GM21723 (cell line): ENCODE measurements around the gene PTGFRN.
"Not testable (repeated sequence)": the region's sequence is repeated elsewhere in the genome, so short reads cannot be mapped to it uniquely, and the experiment has no call there.

Source experiments
- ATAC-seq: cut with Tn5 transposase; IDR thresholded peaks from one replicate; pipeline ENCODE4 v1.9.1; 2021; ENCODE audit warnings: mild to moderate bottlenecking, moderate library complexity; ENCODE audit not compliant: unreplicated experiment

The PTGFRN gene

DNA sequence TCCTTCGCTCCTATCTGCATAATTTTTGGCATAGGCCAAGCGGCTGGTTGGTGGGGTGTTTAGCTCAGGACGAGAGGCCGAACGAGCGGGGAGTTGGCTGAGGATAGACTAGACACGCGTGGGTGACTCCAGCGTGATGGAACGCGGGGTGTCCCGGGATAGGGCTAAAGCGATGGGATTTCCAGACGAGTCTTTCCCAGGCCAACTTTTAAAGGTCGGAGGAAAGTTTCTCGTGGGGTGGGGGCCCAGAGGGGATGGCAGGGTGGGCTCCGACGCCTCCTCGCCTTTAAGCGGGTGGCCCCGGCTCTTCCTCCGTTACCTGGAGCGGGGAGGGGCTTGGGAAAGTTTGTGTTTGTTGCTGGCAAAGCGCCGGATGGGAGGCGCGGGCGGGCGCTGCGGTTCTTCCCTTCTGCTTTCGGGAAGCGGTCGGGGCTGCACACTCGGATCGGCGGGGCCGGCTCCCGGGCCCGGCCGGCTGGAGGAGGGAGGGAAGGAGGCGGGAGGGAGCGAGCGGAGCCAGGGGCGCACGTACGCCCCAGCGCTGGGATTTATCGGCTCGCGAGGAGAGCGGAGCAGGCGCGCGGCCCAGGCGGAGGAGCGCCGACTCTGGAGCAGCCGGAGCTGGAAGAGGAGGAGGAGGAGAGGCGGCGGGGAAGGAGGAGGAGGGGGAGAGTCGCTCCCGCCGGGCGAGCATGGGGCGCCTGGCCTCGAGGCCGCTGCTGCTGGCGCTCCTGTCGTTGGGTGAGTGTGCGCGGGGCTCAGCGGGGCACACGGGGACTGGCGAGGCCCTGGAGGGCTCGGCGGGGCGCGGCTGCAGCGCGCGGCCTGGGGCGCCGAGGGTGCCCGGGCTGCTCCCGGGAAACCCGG lies at the start of gene PTGFRN:
Gene PTGFRN (plus strand): TSS at position 405 of the 867 bp plus-strand sequence. CDS start 288 bp downstream, at position 693.
- ATAC-seq: no peak

DNA sequence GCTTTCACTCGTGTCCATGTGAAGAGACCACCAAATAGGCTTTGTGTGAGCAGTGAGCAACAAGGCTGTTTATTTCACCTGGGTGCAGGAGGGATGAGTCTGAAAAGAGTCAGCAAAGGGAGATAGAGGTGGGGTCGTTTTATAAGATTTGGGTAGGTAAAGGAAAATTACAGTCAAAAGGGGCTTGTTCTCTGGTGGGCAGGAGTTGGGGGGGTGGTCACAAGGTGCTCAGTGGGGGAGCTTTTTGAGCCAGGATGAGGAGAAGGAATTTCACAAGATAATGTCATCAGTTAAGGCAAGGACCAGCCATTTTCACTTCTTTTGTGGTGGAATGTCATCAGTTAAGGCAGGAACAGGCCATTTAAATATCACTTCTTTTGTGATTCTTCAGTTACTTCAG lies 49.5 kb upstream of the PTGFRN start:
- not testable (repeated sequence) for ATAC-seq

- no peak for ATAC-seq
Measured at GRCh38 chr1:116861137-116861536, 48.6 kb upstream of the PTGFRN start.

DNA sequence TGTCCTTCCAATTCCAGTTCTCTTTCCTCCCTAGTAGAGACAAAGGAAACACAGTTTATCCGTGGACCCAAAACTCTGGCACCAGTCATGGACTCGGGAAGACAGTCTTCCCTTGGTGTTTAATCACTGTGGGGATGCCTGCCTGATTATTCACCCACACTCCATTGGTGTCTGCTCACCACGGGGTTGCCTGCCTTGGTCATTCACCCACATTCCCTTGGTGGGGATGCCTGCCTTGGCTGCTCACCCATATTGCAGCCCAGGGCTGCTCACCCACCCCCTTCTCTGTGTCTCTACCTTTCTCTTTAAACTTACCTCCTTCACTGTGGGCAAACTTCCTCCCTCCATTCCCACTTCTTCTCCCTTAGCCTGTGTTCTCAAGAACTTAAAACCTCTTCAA lies 46.7 kb upstream of the PTGFRN start:
- not testable (repeated sequence) for ATAC-seq

- ATAC-seq: not testable (repeated sequence)
Measured at GRCh38 chr1:116866478-116866877, 43.2 kb upstream of the PTGFRN start.

GRCh38 chr1:116868385-116868784 lies 41.3 kb upstream of the PTGFRN start:
- ATAC-seq: no peak

DNA sequence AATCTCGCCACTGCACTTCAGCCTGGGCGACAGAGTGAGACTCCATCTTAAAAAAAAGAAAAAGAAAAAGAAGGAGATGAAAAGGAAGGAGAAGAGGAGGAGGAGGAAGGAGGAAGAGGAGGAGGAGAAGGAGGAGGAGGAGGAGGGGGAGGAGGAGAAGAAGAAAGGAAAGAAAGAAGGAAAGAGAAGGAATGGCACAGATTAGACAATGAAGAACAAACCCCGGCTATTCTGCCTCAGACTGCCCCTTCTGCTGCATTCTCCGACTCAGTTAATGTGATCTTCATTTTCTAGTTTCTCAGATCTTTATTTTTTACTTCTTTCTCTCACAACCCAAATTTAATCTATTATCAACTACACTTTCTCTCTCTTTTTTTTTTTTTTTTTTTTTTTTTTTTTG lies 40.1 kb upstream of the PTGFRN start:
- ATAC-seq: no peak

- ATAC-seq: no peak
Measured at GRCh38 chr1:116870300-116870699, 39.4 kb upstream of the PTGFRN start.

- ATAC-seq: no peak
Measured at GRCh38 chr1:116871779-116872146, 38.0 kb upstream of the PTGFRN start.

DNA sequence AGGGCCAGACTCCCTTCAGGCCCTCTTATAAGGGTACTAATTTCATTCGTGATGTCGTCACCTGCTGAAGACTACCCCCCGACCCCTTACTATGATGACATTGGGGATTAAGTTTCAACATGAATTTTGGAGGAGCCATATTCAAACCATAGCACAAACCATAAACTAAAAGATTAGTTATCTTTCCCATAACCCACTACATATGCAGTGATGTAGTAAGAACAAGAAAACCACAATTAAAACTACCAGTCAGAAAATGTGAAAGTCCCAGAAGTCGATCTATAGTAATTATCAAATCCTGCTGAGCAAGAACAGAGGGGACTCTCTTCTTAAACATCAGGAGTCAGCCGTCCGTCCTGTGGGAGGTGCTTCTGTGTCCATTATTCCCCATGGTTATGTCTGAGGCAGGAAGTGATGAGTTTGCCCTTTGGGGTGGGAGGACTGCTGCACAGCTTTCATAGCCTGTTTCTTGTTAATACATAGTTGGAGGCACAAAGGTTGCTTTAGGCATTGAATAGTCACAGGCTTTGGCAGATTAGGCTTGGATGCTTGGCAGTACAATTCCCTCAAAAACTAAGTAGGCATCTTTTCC lies 35.9 kb upstream of the PTGFRN start:
- no peak for ATAC-seq

- no peak for ATAC-seq
Measured at GRCh38 chr1:116874733-116875249, 34.9 kb upstream of the PTGFRN start.

DNA sequence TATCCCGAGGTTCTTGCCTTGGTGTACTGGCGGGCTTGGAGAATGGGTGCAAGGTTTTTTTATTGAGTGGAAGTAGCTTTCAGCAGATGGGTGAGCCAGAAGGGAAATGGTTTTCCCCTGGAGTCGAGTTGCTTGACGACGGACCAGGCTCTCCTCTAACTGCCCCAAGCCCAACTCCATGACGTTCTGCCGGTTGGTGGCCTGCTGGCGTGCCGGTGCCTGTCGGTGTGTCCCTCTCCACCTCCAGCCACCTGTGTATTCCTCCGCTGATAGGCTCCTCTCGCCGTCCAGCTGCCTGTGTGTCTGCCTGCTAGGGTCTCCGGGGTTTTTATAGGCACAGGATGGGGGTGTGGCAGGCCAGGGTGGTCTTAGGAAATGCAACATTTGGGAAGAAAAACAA lies 34.3 kb upstream of the PTGFRN start:
- ATAC-seq: no peak

GRCh38 chr1:116875946-116876345 lies 33.8 kb upstream of the PTGFRN start:
- not testable (repeated sequence) for ATAC-seq

DNA sequence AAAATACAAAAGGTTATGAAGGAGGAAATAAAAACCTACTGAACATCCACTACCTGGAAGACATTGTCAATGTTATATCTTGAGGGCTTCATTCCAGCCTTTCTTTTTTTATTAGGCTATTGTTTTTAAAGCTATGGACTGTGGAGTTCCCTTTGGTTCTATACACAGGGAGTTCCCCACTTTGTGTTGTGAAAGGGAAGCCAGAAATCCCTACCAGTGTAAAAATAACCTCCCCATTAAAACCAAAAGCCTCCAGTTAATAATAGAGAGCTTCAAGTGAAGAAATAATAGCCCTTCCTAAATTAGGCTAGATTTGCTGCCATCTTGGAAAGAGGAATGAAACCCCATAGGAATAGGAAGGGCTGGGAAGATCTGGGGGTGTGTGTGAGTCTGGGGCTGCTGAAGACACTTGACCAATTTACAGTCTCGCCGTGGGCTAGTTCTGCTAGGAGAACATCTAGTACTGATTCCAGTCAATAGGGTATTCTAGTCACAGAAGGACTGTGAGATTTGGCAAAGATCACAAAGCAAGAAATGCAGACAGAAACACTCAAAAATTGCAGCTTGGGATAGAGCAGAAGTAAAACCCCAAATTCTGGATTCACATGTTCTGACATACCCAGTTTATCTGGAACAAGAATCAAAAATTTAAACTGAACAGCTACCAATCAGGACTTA lies 32.4 kb upstream of the PTGFRN start:
- no peak for ATAC-seq

- ATAC-seq: no peak
Measured at GRCh38 chr1:116878804-116879477, 30.8 kb upstream of the PTGFRN start.

DNA sequence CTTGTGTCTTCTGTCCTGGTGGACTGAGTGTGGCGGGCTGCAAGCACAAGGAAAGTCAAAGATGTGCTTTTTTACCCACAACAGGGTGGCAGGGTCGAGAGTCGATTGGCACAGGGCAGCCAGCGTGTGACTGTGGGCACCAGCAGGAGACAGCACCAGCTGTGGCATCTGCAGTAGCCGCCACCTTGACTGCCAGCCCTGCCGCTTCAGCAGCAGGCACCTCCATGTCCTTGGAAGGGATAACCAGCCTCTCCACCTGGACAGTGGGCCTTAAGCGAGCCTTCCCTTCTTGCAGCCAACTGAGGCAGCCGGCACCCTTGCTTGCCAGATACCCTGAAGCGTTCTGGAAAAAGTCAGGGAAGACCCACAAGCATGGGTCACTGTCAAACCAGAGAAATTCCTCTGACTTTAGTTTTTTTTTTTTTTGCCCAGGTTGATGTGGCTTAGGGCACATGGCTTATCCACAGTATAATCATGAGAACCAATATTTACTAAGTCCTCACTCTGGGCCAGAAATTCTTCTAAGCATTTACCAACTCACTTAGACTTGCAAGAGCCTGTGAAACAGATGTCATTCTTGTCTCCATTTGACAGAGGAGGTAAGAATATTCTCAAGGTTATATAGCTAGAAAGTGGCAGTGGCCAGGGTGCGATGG lies 30.1 kb upstream of the PTGFRN start:
- no peak for ATAC-seq

DNA sequence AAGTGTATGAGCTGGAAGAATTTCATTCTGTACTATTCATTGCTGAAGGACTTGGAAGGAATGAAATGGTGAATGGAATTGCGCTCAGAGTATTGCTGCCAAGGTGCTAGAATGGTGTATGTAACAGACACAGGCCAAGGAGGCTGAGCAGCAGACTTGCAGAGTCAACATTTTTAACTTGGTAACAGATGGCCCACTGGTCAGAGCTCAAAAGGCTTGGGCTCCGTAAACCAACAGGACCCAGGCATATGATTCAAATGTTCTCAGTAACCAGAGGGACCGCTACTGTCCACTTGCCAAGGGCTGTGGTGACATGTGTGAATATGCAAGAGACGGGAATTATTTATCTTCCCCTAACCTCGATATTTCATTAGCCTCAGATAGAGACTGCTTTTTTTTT lies 28.8 kb upstream of the PTGFRN start:
- ATAC-seq: no peak

DNA sequence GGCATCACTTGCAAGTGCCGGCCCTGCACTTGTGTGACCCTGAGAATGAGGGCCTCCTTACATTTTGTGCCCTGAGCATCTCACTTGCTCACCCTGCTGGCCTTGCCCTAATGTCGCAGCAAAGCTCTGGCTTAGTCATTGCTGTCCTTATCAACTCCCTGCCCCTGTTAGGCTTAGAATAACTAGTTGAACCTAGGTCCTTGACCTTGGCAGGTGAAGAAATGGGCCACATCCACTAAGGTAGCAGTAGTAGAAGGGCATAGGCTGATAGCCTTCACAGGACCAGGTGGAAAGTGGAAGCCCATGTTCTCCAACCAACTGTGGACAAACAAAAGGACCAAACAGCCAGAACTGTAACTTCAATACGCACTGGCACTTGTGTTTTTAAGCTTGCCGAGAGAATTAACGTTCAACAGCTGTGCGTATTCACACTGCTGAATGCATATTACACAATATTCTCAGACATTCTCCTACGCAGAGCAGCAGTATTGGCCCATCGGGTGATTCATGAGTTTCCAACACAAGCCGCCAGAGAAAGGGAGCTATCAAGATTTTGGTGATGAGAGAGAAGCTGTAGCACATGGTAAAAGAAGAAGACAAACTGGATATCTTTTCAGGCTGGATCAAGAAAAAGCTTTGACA lies 27.7 kb upstream of the PTGFRN start:
- ATAC-seq: no peak

DNA sequence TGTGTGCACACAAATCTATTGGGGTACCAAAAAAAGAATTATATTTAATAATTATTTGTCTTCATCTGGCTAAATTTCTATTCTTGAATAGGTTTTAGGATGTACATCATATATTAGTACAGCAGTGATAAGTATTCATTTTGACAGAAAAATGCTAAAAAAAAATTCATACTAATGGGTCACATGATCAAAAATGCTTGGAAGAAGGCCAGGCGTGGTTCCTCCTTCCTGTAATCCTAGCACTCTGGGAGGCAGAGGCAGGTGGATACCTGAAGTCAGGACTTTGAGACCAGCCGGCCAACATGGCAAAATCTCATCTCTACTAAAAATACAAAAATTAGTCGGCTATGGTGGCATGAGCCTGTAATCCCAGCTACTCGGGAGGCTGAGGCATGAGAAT lies 26.9 kb upstream of the PTGFRN start:
- ATAC-seq: no peak

DNA sequence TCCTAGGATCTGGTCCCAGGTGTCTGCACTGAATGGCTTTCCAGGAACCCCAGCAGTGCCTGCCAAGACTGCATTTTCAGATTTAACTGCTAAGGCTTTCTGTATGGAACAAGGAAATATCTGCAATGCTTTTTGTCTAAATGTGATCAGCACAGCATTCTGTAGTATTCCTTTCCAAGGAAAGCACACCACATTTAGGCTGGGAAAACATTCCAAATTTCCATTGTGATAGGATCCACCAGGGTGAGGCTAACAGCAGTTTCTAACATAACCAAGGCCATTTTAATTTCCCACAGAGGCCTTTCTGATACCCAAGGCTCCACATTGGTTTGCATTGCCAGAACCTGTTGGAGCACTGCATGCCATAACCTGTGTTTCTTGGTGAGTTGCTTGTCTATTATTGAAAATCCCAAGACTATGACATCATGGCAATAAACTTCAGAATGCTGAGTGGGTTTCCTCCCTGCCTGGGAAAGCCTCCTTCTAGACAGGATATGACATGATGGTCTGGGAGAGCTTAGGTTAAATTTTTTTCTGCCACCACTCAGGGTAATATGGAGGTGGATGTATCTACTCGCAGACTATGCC lies 23.3 kb upstream of the PTGFRN start:
- no peak for ATAC-seq
